Right cardiac atrium (tissue), 5 donors: Measurements from ENCODE around the gene PCSK1. TPM values are rescaled to one million over a fixed set of nuclear protein-coding genes. Genes with fewer than 3 reads are reported as not detected.

ENCODE experiments used
- polyA plus RNA-seq: library from polyadenylated mRNA; stranded (reverse); fragments of 200-250 nt; gene quantifications from one replicate; pipeline ENCODE4 v1.2.3, GENCODE V29; 2013
- total RNA-seq, 4 donors: library from RNA; stranded (reverse); fragmentation: NEBNext Ultra II Directional; extraction: Animal tissue kit (Norgen Biotek cat#: 25700); gene quantifications; one replicate each; pipeline ENCODE4 v1.2.1, GENCODE V29; 2021
- donor health status: healthy with polysubstance abuse.
- donor health status: DM: no; HTN: yes; CAD: no.
- donor health status: DM: no; HTN: no; CAD: no.
- donor health status: DM: no; HTN: yes; CAD: no; lungs with severe emphysema.
- donor health status: DM: yes; HTN: yes; CAD: no.

Gene PCSK1
- total and polyA plus RNA-seq, 5 donors: 0.14 to 1.6 (median 0.71) TPM

Other genes starting within 250 kb of the PCSK1 start
- 100 to 1,000 TPM; 445 to 594 (median 567) TPM for gene CAST, start 229.1 kb upstream of the PCSK1 start, total RNA-seq
- 222 TPM for gene CAST, start 229.1 kb upstream of the PCSK1 start, polyA plus RNA-seq